Loucy (cell line): Measurements from ENCODE around the gene MAD2L1BP.

Source experiments
- H2AFZ ChIP-seq: fragments of 200-600 bp; sonication (generic); 2 replicates; pipeline ENCODE4 v1.6.0; 2016; ENCODE audit warnings: antibody characterized with exemption, mild to moderate bottlenecking, low read length, moderate library complexity
- H3F3A ChIP-seq: fragments of 200-600 bp; 2 replicates; pipeline ENCODE4 v1.6.0; 2016; ENCODE audit warnings: antibody characterized with exemption, low read depth, mild to moderate bottlenecking
- H3K27me3 ChIP-seq: fragments of 200-600 bp; sonication (generic); 2 replicates; pipeline ENCODE4 v1.6.1; 2014; ENCODE audit warnings: low read length, mild to moderate bottlenecking; ENCODE audit not compliant: insufficient read depth, poor library complexity, severe bottlenecking
- H3K36me3 ChIP-seq: fragments of 200-600 bp; sonication (generic); 2 replicates; pipeline ENCODE4 v1.6.1; 2016; ENCODE audit warnings: low read length; ENCODE audit not compliant: insufficient read depth
- H3K4me1 ChIP-seq: fragments of 200-600 bp; sonication (generic); 2 replicates; pipeline ENCODE4 v1.5.1; 2014; ENCODE audit warnings: low read length, mild to moderate bottlenecking; ENCODE audit not compliant: insufficient read depth, poor library complexity, severe bottlenecking
- H3K4me2 ChIP-seq: fragments of 200-600 bp; sonication (generic); 2 replicates; pipeline ENCODE4 v1.6.0; 2014; ENCODE audit warnings: antibody characterized with exemption, low read length, low read depth, mild to moderate bottlenecking; ENCODE audit not compliant: poor library complexity, severe bottlenecking
- H3K4me3 ChIP-seq: fragments of 200-600 bp; sonication (generic); 2 replicates; pipeline ENCODE4 v1.5.1; 2014; ENCODE audit warnings: low read length, mild to moderate bottlenecking, mixed read lengths; ENCODE audit not compliant: poor library complexity, severe bottlenecking
- H3K79me2 ChIP-seq: fragments of 200-600 bp; sonication (generic); 2 replicates; pipeline ENCODE4 v1.6.1; 2014; ENCODE audit warnings: low read length; ENCODE audit not compliant: insufficient read depth
- H3K9ac ChIP-seq: fragments of 200-600 bp; sonication (generic); 2 replicates; pipeline ENCODE4 v1.6.0; 2014; ENCODE audit warnings: mild to moderate bottlenecking, low read depth, low read length, moderate library complexity; ENCODE audit not compliant: poor library complexity, severe bottlenecking
- H3K9me2 ChIP-seq: fragments of 200-600 bp; sonication (generic); replicated peaks from 2 replicates; pipeline ENCODE4 v1.6.1; 2016; ENCODE audit warnings: low read depth, low read length, mixed read lengths
- H3K9me3 ChIP-seq: fragments of 200-600 bp; sonication (generic); 2 replicates; pipeline ENCODE4 v1.6.1; 2014; ENCODE audit warnings: mild to moderate bottlenecking, antibody characterized with exemption, low read length, low read depth; ENCODE audit not compliant: insufficient read depth
- H4K20me1 ChIP-seq: fragments of 200-600 bp; sonication (generic); 2 replicates; pipeline ENCODE4 v1.6.0; 2014; ENCODE audit warnings: antibody characterized with exemption, low read length, mild to moderate bottlenecking; ENCODE audit not compliant: insufficient read depth, poor library complexity, severe bottlenecking
- EZH2phosphoT487 ChIP-seq: fragments of 200-600 bp; IDR thresholded peaks from 2 replicates; pipeline ENCODE4 v1.6.1; 2018; ENCODE audit warnings: antibody characterized with exemption, mild to moderate bottlenecking, moderate library complexity, borderline replicate concordance
- TF ChIP-seq, protein P1 (sequence below): fragments of 200-600 bp; sonication (generic); conservative IDR thresholded peaks from 2 replicates; pipeline ENCODE4 v1.5.1; 2014; ENCODE audit warnings: mild to moderate bottlenecking, antibody characterized with exemption, low read length

Gene MAD2L1BP

DNA sequence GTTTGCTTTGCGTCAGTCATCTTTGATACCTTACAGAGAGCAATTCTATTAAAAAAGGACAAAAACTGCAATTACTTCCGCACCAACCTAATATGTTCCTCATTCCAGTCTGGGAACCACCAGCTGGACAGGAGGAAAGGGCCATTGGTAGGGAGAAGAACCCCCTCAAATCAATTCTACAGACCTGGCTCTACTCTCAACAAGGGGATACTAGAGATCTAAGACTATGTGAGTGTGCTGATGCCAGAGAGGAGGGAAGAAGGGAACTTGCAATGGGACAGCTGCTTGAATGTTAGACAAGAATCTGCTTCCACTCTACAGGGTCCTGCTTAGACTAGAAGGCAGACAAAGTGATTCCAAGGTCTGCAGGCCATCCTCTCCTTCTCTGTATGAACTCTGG lies 38.7 kb downstream of the MAD2L1BP start:
- no peaks in the 10 kb centered on the region for H3K27me3 ChIP-seq
- no peak overlapping the region for H3K9ac ChIP-seq
- H3K4me1 ChIP-seq: no peaks in the 10 kb centered on the region
- no peaks in the 10 kb centered on the region for H3K9me2 ChIP-seq
- H3K9me3 ChIP-seq: no peaks in the 10 kb centered on the region
- peaks cover 81% of the 10 kb centered on the region; the same call in 1 of the 2 replicates for H3K36me3 ChIP-seq
- H3K79me2 ChIP-seq: no peaks in the 10 kb centered on the region
- H4K20me1 ChIP-seq: no peaks in the 10 kb centered on the region
- H3K4me3 ChIP-seq: no peak overlapping the region
- no peak overlapping the region for H3K4me2 ChIP-seq
- no peak overlapping the region for H2AFZ ChIP-seq
- TF ChIP-seq, protein P1, sequence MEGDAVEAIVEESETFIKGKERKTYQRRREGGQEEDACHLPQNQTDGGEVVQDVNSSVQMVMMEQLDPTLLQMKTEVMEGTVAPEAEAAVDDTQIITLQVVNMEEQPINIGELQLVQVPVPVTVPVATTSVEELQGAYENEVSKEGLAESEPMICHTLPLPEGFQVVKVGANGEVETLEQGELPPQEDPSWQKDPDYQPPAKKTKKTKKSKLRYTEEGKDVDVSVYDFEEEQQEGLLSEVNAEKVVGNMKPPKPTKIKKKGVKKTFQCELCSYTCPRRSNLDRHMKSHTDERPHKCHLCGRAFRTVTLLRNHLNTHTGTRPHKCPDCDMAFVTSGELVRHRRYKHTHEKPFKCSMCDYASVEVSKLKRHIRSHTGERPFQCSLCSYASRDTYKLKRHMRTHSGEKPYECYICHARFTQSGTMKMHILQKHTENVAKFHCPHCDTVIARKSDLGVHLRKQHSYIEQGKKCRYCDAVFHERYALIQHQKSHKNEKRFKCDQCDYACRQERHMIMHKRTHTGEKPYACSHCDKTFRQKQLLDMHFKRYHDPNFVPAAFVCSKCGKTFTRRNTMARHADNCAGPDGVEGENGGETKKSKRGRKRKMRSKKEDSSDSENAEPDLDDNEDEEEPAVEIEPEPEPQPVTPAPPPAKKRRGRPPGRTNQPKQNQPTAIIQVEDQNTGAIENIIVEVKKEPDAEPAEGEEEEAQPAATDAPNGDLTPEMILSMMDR: no peak
- TF ChIP-seq EZH2phosphoT487: no peak
- H3F3A ChIP-seq: no peaks in the 10 kb centered on the region

DNA sequence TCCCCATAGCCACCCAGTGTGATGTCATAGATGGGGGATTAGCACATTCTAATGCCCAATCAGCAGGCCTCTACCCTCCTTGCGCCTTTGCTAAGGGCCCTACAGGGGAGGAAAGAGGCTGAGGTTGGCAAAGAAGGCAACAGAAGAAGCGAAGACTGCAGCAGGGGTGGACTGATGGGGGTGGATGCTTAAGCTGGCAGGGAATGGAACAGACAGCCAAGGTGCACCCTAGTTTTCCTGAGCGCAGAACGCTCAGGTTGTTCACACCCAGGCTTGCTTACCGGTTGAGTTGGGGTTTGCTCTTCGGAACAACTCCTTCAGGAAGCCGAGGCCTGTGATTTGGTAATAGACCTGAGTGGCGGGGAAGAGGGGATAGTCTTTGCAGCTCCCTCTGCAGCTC lies 39.3 kb downstream of the MAD2L1BP start:
- no peak for TF ChIP-seq EZH2phosphoT487
- TF ChIP-seq, protein P1: no peak
- no peak overlapping the region for H2AFZ ChIP-seq
- no peaks in the 10 kb centered on the region for H3K27me3 ChIP-seq
- no peaks in the 10 kb centered on the region for H4K20me1 ChIP-seq
- H3K9ac ChIP-seq: no peak overlapping the region
- no peak overlapping the region for H3K4me3 ChIP-seq
- H3F3A ChIP-seq: no peaks in the 10 kb centered on the region
- H3K4me2 ChIP-seq: no peak overlapping the region
- H3K36me3 ChIP-seq: peaks cover 87% of the 10 kb centered on the region; the same call in 1 of the 2 replicates
- H3K4me1 ChIP-seq: no peaks in the 10 kb centered on the region
- no peaks in the 10 kb centered on the region for H3K9me2 ChIP-seq
- no peaks in the 10 kb centered on the region for H3K9me3 ChIP-seq
- no peaks in the 10 kb centered on the region for H3K79me2 ChIP-seq

DNA sequence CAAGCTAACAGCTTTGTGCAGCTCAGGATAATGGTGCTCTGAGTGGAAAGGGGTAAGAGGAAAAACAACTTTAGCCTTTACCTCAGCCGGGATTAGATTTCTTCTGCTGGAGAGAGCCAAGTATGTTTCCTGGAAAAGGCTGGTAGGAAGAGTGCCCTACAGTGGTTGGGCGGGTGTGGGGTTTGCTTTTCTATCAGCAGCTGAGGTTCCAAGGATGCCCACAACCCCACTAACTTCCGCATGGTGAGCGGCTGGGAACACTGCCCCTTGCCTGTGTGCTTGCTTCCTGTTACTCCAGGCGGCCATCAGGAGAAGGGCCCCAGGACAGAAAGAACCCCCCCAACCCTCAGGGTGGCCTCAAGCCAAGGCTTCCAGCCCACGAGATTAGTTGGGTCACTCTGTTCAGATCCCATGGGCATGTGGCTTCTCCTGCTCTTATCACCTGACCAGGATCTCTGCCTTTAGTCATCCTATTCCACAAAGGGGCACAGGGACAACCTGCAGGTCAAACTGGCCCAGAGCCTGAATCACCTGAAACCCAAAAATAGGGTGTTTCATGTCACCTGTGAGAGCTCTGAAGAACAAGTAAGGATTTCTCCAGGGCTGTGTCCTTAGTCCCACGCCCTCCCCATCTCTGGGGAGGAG lies 41.4 kb downstream of the MAD2L1BP start:
- Histone ChIP-seq H3K4me2 (no peak overlapping the region), H3K9me2 (no peaks in the 10 kb centered on the region), H3K9ac (no peak overlapping the region), H3K36me3 (peaks cover 82% of the 10 kb centered on the region; the same call in 1 of the 2 replicates), H3K79me2 (peaks cover 13% of the 10 kb centered on the region; the same call in 1 of the 2 replicates), H3F3A (no peaks in the 10 kb centered on the region), H3K4me1 (no peaks in the 10 kb centered on the region), H3K27me3 (no peaks in the 10 kb centered on the region), H3K9me3 (no peaks in the 10 kb centered on the region), H2AFZ (no peak overlapping the region), H3K4me3 (no peak overlapping the region), H4K20me1 (no peaks in the 10 kb centered on the region)
- TF ChIP-seq, protein P1: no peak
- no peak for TF ChIP-seq EZH2phosphoT487
